HepG2 (cell line): Measurements from ENCODE around the gene PIGV. TPM values are rescaled to one million over a fixed set of nuclear protein-coding genes. Genes with fewer than 3 reads are reported as not detected.

Experiments used
- CBX1 ChIP-seq: IDR thresholded peaks from one replicate; pipeline ENCODE4 v1.6.1; 2016; ENCODE audit warnings: antibody characterized with exemption, low read depth
- CHD2 ChIP-seq: IDR thresholded peaks from 2 replicates; pipeline ENCODE4 v1.6.1; 2011; ENCODE audit warnings: low read depth, low read length, improper control_type of control experiment
- ISL2 ChIP-seq: sonication (generic); formaldehyde crosslinking; IDR thresholded peaks from 2 replicates; pipeline ENCODE4 v1.5.0; 2020; ENCODE audit warnings: missing genetic modification reagents
- JARID2 ChIP-seq: sonication (generic); formaldehyde crosslinking; IDR thresholded peaks from 2 replicates; pipeline ENCODE4 v1.8.1; 2023; ENCODE audit warnings: missing genetic modification reagents, inconsistent platforms; ENCODE audit not compliant: insufficient replicate concordance
- KDM5B ChIP-seq: sonication (generic); formaldehyde crosslinking; IDR thresholded peaks from 2 replicates; pipeline ENCODE4 v1.4.0; 2020; ENCODE audit warnings: missing genetic modification reagents, mild to moderate bottlenecking, borderline replicate concordance
- KLF11 ChIP-seq: IDR thresholded peaks from 2 replicates; pipeline ENCODE4 v1.6.1; 2016; ENCODE audit warnings: missing compliant biosample characterization
- MBNL3 ChIP-seq: fragments of 250-450 bp; sonication (Bioruptor Pico); conservative IDR thresholded peaks from 2 replicates; pipeline ENCODE4 v1.8.0; 2022; ENCODE audit warnings: mild to moderate bottlenecking, inconsistent platforms
- PCBP2 ChIP-seq: fragments of 200-400 bp; formaldehyde crosslinking; optimal IDR thresholded peaks from 2 replicates; pipeline ENCODE3; 2018; ENCODE audit warnings: low read length, low read depth; ENCODE audit not compliant: poor library complexity, severe bottlenecking
- POLR2AphosphoS5 ChIP-seq: IDR thresholded peaks from 2 replicates; pipeline ENCODE4 v1.6.1; 2012; ENCODE audit warnings: low read depth, low read length
- SIN3A ChIP-seq: IDR thresholded peaks from 2 replicates; pipeline ENCODE4 v1.6.1; 2011; ENCODE audit warnings: low read depth, mild to moderate bottlenecking, control low read depth, low read length, borderline replicate concordance
- TARDBP ChIP-seq: sonication (generic); formaldehyde crosslinking; IDR thresholded peaks from 2 replicates; pipeline ENCODE4 v1.8.0; 2022; ENCODE audit warnings: mild to moderate bottlenecking, missing genetic modification reagents
- ZNF34 ChIP-seq: sonication (generic); formaldehyde crosslinking; IDR thresholded peaks from 2 replicates; pipeline ENCODE4 v1.4.0; 2020; ENCODE audit warnings: mild to moderate bottlenecking, missing genetic modification reagents, borderline replicate concordance
- ZNF567 ChIP-seq: sonication (generic); formaldehyde crosslinking; IDR thresholded peaks from 2 replicates; pipeline ENCODE4 v1.8.1; 2023; ENCODE audit warnings: mild to moderate bottlenecking, missing genetic modification reagents, borderline replicate concordance
- ZNF572 ChIP-seq: sonication (generic); formaldehyde crosslinking; IDR thresholded peaks from 2 replicates; pipeline ENCODE4 v1.5.1; 2020; ENCODE audit warnings: mild to moderate bottlenecking, missing genetic modification reagents
- ZNF660 ChIP-seq: sonication (generic); formaldehyde crosslinking; IDR thresholded peaks from 2 replicates; pipeline ENCODE4 v1.5.1; 2020; ENCODE audit warnings: mild to moderate bottlenecking, low read depth, missing genetic modification reagents, borderline replicate concordance
- polyA plus RNA-seq, 8 experiments: library from polyadenylated mRNA; depleted of rRNA in 3 of 8; stranded (reverse) in 7 of 8; unstranded in 1 of 8; fragments of >200 nt; fragmentation: Illumina TruSeq in 4 of 8; extraction: Trizol in 4 of 8; gene quantifications; 2 replicates each; pipeline versions ENCODE4 v1.2.1 to v1.2.3, GENCODE V29; 2011 to 2016; ENCODE audit warnings: low read depth in 4 of 8, missing spikeins in 1 of 8, mixed read lengths in 1 of 8; ENCODE audit not compliant: insufficient read depth in 1 of 8
- total RNA-seq, 5 experiments: library from RNA; depleted of rRNA; stranded (reverse); fragments of >200 nt; fragmentation: Illumina TruSeq; extraction: Trizol; gene quantifications; 2 replicates each; pipeline ENCODE4 v1.2.3, GENCODE V29; 2016; ENCODE audit warnings: low read depth in 1 of 5
- TF ChIP-seq, protein P1 (sequence below): IDR thresholded peaks from 2 replicates; pipeline ENCODE4 v1.6.1; 2018; ENCODE audit warnings: missing genetic modification reagents
- TF ChIP-seq, protein P2 (sequence below): IDR thresholded peaks from 2 replicates; pipeline ENCODE4 v1.6.1; 2016; ENCODE audit warnings: mild to moderate bottlenecking, missing biosample characterization, missing genetic modification reagents
- TF ChIP-seq, protein P3 (sequence below): sonication (generic); formaldehyde crosslinking; IDR thresholded peaks from 2 replicates; pipeline ENCODE4 v1.5.0; 2020; ENCODE audit warnings: mild to moderate bottlenecking, missing genetic modification reagents, moderate library complexity
- TF ChIP-seq, protein P4 (sequence below): sonication (generic); formaldehyde crosslinking; IDR thresholded peaks from 2 replicates; pipeline ENCODE4 v1.8.1; 2022; ENCODE audit warnings: low read depth, mild to moderate bottlenecking, missing genetic modification reagents
- TF ChIP-seq, protein P5 (sequence below), 2 experiments: sonication (generic) in 1 of 2; formaldehyde crosslinking in 1 of 2; IDR thresholded peaks; 2 replicates each; pipeline versions ENCODE4 v1.5.1 to v1.6.1; 2011 to 2020; ENCODE audit warnings: borderline replicate concordance in 1 of 2, low read depth in 1 of 2, low read length in 1 of 2, mild to moderate bottlenecking in 1 of 2, missing genetic modification reagents in 1 of 2, moderate library complexity in 1 of 2

Gene PIGV
- total and polyA plus RNA-seq, 2 of the 13 experiments (the other 11 are each of a cell fraction or from before 2014, with no cell fraction given) = 13.5 to 22.7 TPM

DNA sequence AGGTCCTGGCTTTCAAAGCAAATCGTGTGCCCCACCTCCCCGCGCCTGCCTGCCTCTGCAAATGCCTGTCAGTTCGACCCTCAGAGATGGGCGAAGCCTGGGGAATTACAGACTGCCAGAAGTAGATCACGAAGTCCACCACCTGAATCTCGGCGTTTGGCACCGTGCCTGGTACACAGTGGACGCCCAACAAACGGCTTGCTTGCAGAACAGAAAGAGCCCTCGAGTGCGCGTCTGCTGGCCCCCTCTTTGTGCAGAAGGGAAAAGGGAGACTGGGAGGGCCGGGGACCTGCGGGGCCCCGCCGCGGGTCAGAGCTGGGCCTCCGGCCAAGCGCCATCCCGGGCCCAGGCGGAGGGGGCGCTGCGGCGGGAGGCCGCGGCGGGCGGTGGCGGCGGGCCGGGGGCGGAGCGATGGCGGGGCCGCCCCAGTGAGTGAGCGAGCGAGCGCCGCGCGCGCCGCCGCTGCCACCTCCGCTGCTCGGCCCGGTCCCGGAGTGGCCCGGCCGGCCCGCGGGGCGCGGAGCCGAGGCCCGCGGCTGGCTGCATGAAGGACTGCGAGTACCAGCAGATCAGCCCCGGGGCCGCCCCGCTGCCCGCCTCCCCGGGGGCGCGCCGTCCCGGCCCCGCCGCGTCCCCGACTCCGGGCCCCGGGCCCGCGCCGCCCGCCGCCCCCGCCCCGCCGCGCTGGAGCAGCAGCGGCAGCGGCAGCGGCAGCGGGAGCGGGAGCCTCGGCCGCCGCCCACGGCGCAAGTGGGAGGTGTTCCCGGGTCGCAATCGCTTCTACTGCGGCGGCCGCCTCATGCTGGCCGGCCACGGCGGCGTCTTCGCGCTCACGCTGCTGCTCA is 38.7 kb downstream of the PIGV start, which contains the start of gene ZDHHC18 (continued):
- no peak for TF ChIP-seq CHD2
- TF ChIP-seq SIN3A = 0 out of 2 replicates have a peak, but pooled peaks have one; percentile 26
- no peak for TF ChIP-seq ZNF572 (CRISPR knock-in tag)
- no peak for TF ChIP-seq CBX1
- TF ChIP-seq ISL2 (CRISPR knock-in tag) = no peak; the same call in 1 of the 2 replicates
- no peak for TF ChIP-seq ZNF34 (CRISPR knock-in tag)
- no peak for TF ChIP-seq PCBP2
- TF ChIP-seq, protein P1, sequence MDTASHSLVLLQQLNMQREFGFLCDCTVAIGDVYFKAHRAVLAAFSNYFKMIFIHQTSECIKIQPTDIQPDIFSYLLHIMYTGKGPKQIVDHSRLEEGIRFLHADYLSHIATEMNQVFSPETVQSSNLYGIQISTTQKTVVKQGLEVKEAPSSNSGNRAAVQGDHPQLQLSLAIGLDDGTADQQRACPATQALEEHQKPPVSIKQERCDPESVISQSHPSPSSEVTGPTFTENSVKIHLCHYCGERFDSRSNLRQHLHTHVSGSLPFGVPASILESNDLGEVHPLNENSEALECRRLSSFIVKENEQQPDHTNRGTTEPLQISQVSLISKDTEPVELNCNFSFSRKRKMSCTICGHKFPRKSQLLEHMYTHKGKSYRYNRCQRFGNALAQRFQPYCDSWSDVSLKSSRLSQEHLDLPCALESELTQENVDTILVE (CRISPR knock-in tag) = no peak
- TF ChIP-seq KDM5B = no peak
- no peak for TF ChIP-seq ZNF567 (CRISPR knock-in tag)
- TF ChIP-seq, protein P2, sequence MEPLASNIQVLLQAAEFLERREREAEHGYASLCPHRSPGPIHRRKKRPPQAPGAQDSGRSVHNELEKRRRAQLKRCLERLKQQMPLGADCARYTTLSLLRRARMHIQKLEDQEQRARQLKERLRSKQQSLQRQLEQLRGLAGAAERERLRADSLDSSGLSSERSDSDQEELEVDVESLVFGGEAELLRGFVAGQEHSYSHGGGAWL (CRISPR knock-in tag) = no peak
- TF ChIP-seq POLR2AphosphoS5 = 0 out of 2 replicates have a peak, but pooled peaks have one; percentile 4
- TF ChIP-seq, protein P3, sequence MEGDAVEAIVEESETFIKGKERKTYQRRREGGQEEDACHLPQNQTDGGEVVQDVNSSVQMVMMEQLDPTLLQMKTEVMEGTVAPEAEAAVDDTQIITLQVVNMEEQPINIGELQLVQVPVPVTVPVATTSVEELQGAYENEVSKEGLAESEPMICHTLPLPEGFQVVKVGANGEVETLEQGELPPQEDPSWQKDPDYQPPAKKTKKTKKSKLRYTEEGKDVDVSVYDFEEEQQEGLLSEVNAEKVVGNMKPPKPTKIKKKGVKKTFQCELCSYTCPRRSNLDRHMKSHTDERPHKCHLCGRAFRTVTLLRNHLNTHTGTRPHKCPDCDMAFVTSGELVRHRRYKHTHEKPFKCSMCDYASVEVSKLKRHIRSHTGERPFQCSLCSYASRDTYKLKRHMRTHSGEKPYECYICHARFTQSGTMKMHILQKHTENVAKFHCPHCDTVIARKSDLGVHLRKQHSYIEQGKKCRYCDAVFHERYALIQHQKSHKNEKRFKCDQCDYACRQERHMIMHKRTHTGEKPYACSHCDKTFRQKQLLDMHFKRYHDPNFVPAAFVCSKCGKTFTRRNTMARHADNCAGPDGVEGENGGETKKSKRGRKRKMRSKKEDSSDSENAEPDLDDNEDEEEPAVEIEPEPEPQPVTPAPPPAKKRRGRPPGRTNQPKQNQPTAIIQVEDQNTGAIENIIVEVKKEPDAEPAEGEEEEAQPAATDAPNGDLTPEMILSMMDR = peak; percentile 58
- TF ChIP-seq JARID2 (CRISPR knock-in tag) = no peak
- TF ChIP-seq MBNL3 (CRISPR knock-in tag) = no peak
- no peak for TF ChIP-seq KLF11 (CRISPR knock-in tag)
- no peak for TF ChIP-seq TARDBP (CRISPR knock-in tag)
- TF ChIP-seq, protein P4, sequence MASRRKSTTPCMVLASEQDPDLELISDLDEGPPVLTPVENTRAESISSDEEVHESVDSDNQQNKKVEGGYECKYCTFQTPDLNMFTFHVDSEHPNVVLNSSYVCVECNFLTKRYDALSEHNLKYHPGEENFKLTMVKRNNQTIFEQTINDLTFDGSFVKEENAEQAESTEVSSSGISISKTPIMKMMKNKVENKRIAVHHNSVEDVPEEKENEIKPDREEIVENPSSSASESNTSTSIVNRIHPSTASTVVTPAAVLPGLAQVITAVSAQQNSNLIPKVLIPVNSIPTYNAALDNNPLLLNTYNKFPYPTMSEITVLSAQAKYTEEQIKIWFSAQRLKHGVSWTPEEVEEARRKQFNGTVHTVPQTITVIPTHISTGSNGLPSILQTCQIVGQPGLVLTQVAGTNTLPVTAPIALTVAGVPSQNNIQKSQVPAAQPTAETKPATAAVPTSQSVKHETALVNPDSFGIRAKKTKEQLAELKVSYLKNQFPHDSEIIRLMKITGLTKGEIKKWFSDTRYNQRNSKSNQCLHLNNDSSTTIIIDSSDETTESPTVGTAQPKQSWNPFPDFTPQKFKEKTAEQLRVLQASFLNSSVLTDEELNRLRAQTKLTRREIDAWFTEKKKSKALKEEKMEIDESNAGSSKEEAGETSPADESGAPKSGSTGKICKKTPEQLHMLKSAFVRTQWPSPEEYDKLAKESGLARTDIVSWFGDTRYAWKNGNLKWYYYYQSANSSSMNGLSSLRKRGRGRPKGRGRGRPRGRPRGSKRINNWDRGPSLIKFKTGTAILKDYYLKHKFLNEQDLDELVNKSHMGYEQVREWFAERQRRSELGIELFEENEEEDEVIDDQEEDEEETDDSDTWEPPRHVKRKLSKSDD (CRISPR knock-in tag) = no peak
- TF ChIP-seq ZNF660 (CRISPR knock-in tag) = no peak
- TF ChIP-seq, protein P5, sequence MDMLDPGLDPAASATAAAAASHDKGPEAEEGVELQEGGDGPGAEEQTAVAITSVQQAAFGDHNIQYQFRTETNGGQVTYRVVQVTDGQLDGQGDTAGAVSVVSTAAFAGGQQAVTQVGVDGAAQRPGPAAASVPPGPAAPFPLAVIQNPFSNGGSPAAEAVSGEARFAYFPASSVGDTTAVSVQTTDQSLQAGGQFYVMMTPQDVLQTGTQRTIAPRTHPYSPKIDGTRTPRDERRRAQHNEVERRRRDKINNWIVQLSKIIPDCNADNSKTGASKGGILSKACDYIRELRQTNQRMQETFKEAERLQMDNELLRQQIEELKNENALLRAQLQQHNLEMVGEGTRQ (IDR thresholded peaks at IDR 0.05; ENCODE audit: low read depth, low read length) = no peak
- TF ChIP-seq, protein P5 (CRISPR knock-in tag; IDR thresholded peaks at IDR 0.05; ENCODE audit: borderline replicate concordance) = no peak
